Activated T-cell treated with anti-CD3 and anti-CD28 coated beads, Interleukin-2, amount 50 U/mL, for 24 hours (primary cell): ENCODE measurements around the gene TOMT.

Experiments used
- DNase-seq: peaks from one replicate; pipeline ENCODE4 v3.0.0-alpha.2; 2020
- H3K27ac Mint-ChIP-seq: 2 replicates; pipeline ENCODE4 v1.8.0; 2020; ENCODE audit warnings: mild to moderate bottlenecking, mixed read lengths
- H3K27me3 Mint-ChIP-seq: 2 replicates; pipeline ENCODE4 v1.8.0; 2020; ENCODE audit warnings: mixed read lengths
- H3K36me3 Mint-ChIP-seq: 2 replicates; pipeline ENCODE4 v1.8.0; 2020; ENCODE audit warnings: low read depth, mixed read lengths
- H3K4me1 Mint-ChIP-seq: 2 replicates; pipeline ENCODE4 v1.8.0; 2020; ENCODE audit warnings: low read depth, mixed read lengths
- H3K4me3 Mint-ChIP-seq: 2 replicates; pipeline ENCODE4 v1.8.0; 2020; ENCODE audit warnings: mild to moderate bottlenecking, moderate library complexity, mixed read lengths
- H3K9me3 Mint-ChIP-seq: 2 replicates; pipeline ENCODE4 v1.8.0; 2020; ENCODE audit warnings: mixed read lengths

The TOMT gene

GRCh38 chr11:72080326-72081183 is 25.2 kb upstream of the TOMT start, which contains the start of the genes LRRC51 and NUMA1:
TSS of gene LRRC51 (plus strand) at chr11:72080850. CDS start at chr11:72089084, 8,234 bp downstream.
TSS of gene NUMA1 (minus strand) at chr11:72080542. CDS start at chr11:72035943, 44,599 bp downstream.
- Mint-ChIP-seq H3K27me3 (no peaks in the 10 kb centered on the region), H3K27ac (peak within 1 kb of the TSS; percentile 99), H3K4me3 (peak within 1 kb of the TSS; percentile 96), H3K36me3 (peaks cover 26% of the 10 kb centered on the region), H3K9me3 (no peaks in the 10 kb centered on the region), H3K4me1 (peaks cover 44% of the 10 kb centered on the region)
- peak; percentile 98 for DNase-seq

DNA sequence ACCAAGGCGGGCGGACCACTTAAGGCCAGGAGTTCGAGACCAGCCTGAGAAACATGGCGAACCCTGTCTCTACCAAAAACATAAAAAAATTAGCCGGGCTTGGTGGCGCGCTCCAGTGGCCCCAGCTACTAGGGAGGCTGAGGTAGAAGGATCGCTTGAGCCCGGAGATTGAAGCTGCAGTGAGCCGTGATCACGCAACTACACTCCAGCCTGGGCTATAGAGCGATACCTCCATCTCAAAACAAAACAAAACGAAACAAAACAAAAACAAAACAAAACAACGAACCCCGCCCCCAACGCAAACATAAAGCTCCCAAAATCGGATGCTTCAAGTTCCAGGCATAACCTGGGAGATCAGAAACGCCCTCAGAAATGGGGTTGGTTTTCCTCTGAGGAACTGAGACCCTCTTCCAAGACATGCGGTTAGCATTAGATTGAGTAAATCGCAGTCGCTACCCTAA is 24.5 kb upstream of the TOMT start:
- H3K27ac Mint-ChIP-seq: peak overlapping the region; percentile 99
- H3K36me3 Mint-ChIP-seq: peaks cover 23% of the 10 kb centered on the region
- DNase-seq: no peak
- H3K4me3 Mint-ChIP-seq: peak overlapping the region; percentile 96
- H3K9me3 Mint-ChIP-seq: no peaks in the 10 kb centered on the region
- peaks cover 47% of the 10 kb centered on the region for H3K4me1 Mint-ChIP-seq
- no peaks in the 10 kb centered on the region for H3K27me3 Mint-ChIP-seq

- peaks cover 20% of the 10 kb centered on the region for H3K36me3 Mint-ChIP-seq
- no peaks in the 10 kb centered on the region for H3K9me3 Mint-ChIP-seq
- DNase-seq: no peak
- peaks cover 46% of the 10 kb centered on the region for H3K4me1 Mint-ChIP-seq
- peak overlapping the region; percentile 96 for H3K4me3 Mint-ChIP-seq
- H3K27me3 Mint-ChIP-seq: no peaks in the 10 kb centered on the region
- peak overlapping the region; percentile 99 for H3K27ac Mint-ChIP-seq
These were observed 23.8 kb upstream of the TOMT start for GRCh38 chr11:72081821-72082453.

GRCh38 chr11:72083414-72083813 is 22.3 kb upstream of the TOMT start:
- H3K4me3 Mint-ChIP-seq: no peak overlapping the region
- no peak for DNase-seq
- peak overlapping the region; percentile 2 for H3K27ac Mint-ChIP-seq
- H3K27me3 Mint-ChIP-seq: no peaks in the 10 kb centered on the region
- H3K36me3 Mint-ChIP-seq: peaks cover 19% of the 10 kb centered on the region
- peaks cover 38% of the 10 kb centered on the region for H3K4me1 Mint-ChIP-seq
- no peaks in the 10 kb centered on the region for H3K9me3 Mint-ChIP-seq

DNA sequence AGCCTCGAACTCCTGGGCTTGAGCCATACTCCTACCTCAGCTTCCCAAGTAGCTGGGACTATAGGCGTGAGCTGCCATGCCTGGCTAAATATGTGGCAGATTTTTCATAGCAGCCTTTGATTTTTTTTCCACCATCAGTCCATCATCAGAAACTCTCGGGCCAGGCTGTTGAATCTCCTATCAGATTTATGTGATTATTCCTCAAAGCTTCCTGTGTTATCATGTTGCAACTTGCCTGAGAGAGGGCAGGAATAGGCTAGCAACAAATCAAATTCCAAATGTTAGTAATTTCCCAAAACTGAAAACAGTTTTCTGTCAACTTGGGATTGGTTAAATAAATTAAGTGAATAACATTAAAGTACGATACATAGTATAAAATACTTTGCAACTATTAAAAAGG is 21.6 kb upstream of the TOMT start:
- H3K27ac Mint-ChIP-seq: no peak overlapping the region
- peaks cover 20% of the 10 kb centered on the region for H3K36me3 Mint-ChIP-seq
- no peaks in the 10 kb centered on the region for H3K9me3 Mint-ChIP-seq
- H3K4me3 Mint-ChIP-seq: no peak overlapping the region
- no peak for DNase-seq
- H3K27me3 Mint-ChIP-seq: no peaks in the 10 kb centered on the region
- peaks cover 34% of the 10 kb centered on the region for H3K4me1 Mint-ChIP-seq

GRCh38 chr11:72084965-72085364 is 20.8 kb upstream of the TOMT start:
- Mint-ChIP-seq H3K4me1 (peaks cover 29% of the 10 kb centered on the region), H3K4me3 (no peak overlapping the region), H3K27ac (no peak overlapping the region), H3K36me3 (peaks cover 23% of the 10 kb centered on the region), H3K27me3 (no peaks in the 10 kb centered on the region), H3K9me3 (no peaks in the 10 kb centered on the region)
- DNase-seq: no peak

DNA sequence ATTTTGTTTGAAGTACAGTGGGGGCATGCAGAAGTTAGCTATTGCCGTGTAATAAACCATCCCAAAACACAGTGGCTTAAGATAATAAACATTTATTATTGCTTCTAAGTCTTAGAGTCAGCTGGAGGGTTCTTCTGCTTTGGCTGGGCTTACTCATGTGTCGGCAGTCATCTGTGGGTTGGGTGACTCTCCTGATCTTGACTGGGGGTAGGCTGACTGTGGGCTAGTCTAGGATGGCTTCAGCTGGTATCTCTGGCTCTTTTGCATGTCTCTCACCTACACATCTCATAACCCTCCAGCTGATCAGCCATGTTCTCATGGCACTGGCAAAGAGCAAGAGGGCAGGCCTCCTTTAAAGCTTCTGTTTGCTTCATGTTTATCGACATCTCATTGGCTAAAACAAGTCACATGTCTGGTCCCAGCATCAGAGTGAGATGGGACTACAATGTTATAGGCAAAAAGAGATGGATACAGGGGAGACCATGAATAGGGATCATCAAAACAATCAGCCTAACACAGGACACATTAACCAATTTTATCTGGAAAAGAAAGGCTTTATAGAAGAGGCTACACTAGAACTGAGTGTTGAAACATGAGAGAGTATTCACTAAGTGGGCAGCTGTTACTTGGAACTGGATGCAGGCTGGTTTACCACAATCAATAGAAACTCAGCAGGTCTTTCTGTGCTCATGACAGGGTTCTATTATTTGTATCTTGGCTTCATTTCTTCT is 19.9 kb upstream of the TOMT start:
- H3K36me3 Mint-ChIP-seq: peaks cover 22% of the 10 kb centered on the region
- no peak for DNase-seq
- no peaks in the 10 kb centered on the region for H3K27me3 Mint-ChIP-seq
- peaks cover 27% of the 10 kb centered on the region for H3K4me1 Mint-ChIP-seq
- H3K9me3 Mint-ChIP-seq: no peaks in the 10 kb centered on the region
- H3K27ac Mint-ChIP-seq: peak overlapping the region; percentile 8
- no peak overlapping the region for H3K4me3 Mint-ChIP-seq

DNA sequence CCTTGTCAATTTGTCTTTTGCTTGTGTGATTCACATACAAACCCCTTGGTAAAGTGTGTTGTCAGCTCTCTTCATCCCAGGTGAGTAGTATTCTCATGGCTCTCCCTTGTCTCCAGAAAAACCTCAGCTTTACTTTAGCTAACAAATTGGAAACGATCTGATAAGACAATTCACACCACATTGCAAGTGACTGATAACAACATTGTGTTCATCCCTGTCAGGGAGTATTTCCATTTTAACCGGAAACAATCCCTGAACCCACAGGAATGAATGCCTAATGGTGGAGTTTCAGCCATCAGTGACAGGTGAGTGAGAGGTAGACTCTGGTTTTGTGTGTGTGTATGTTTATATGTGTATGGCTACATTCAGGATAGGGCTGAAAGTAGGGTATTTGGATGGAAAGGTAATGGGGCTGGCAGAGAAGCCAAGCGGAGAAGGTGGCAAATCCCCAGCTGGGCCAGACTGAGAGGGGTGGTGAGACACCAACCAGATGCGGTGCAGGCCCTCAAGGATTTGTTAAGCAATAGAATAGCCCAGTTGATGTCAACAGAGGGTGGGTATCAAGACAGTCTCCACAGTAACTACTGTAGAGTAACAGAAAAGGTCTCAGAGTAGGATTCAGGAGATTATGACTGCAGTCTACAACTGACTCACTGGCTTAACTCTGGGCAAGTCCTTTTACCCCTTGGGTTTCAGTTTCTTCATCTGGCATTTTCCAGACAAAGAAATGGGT is 17.5 kb upstream of the TOMT start:
- Mint-ChIP-seq H3K4me3 (no peak overlapping the region), H3K9me3 (no peaks in the 10 kb centered on the region), H3K27me3 (no peaks in the 10 kb centered on the region), H3K36me3 (peaks cover 24% of the 10 kb centered on the region), H3K4me1 (peaks cover 20% of the 10 kb centered on the region), H3K27ac (peak overlapping the region; percentile 19)
- DNase-seq: no peak

DNA sequence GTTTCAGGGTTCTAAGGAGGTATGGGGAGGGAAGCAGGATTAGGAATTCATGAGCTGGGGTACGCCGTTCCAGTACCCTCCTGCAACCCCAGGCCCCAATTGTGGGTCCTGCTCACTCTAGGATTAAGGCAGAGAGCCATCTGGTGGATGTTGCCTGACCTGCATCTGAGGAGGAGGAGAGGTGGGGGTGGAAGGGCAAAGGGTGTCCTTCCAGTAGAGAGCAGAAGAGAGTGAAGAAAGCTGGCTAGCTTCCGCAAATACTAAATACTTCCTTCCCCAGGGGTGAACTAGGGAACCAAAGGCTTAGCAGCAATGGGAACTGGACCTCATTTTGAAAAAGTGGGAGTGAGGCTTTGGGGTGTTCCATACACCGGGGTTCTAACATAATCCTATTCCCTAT is 14.4 kb upstream of the TOMT start:
- Mint-ChIP-seq H3K36me3 (peaks cover 44% of the 10 kb centered on the region), H3K27ac (peak overlapping the region; percentile 53), H3K4me1 (peaks cover 16% of the 10 kb centered on the region), H3K9me3 (no peaks in the 10 kb centered on the region), H3K4me3 (no peak overlapping the region), H3K27me3 (no peaks in the 10 kb centered on the region)
- DNase-seq: peak; percentile 73

DNA sequence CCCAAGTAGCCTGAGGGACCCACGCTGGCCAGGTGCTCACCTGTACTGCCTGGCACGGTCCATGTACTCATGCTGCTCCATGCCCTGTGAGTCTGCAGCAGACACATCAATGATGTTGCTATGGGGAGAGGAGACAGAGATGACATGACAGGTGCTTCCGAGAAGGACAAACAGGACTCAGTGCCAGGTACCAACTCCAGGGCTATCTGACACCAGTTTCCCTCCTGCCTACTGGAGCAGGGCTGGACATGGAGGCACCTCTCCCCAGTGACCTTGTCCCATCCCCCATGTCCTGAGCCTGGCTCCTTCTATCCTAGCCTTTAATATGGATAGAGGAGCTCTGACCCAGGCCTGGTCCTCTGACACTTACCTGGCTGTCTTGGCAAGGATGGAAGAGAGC is 7.0 kb upstream of the TOMT start:
- Mint-ChIP-seq H3K4me1 (peaks cover 31% of the 10 kb centered on the region), H3K9me3 (no peaks in the 10 kb centered on the region), H3K36me3 (peaks cover 87% of the 10 kb centered on the region), H3K27ac (peak overlapping the region; percentile 34), H3K27me3 (no peaks in the 10 kb centered on the region), H3K4me3 (no peak overlapping the region)
- no peak for DNase-seq

DNA sequence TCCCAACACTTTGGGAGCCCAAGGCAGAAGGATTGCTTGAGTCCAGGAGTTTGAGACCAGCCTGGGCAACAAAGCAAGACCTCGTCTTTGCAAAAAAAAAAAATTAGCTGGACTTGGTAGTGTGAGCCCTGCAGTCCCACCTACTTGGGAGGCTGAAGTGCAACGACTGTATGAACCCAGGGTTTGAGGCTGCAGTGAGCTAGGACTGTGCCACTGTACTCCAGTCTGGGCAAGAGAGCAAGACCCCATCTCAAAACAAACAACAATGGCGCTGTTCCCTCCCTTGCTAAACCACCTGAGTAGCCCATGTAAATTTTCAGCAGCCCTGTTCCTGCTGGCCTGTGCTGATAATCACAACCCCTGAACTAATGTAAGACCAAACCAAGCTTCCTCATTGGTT is 5.7 kb upstream of the TOMT start:
- peaks cover 78% of the 10 kb centered on the region for H3K36me3 Mint-ChIP-seq
- H3K9me3 Mint-ChIP-seq: no peaks in the 10 kb centered on the region
- peak overlapping the region; percentile 96 for H3K27ac Mint-ChIP-seq
- H3K4me3 Mint-ChIP-seq: no peak overlapping the region
- H3K27me3 Mint-ChIP-seq: no peaks in the 10 kb centered on the region
- DNase-seq: no peak
- H3K4me1 Mint-ChIP-seq: peaks cover 37% of the 10 kb centered on the region

DNA sequence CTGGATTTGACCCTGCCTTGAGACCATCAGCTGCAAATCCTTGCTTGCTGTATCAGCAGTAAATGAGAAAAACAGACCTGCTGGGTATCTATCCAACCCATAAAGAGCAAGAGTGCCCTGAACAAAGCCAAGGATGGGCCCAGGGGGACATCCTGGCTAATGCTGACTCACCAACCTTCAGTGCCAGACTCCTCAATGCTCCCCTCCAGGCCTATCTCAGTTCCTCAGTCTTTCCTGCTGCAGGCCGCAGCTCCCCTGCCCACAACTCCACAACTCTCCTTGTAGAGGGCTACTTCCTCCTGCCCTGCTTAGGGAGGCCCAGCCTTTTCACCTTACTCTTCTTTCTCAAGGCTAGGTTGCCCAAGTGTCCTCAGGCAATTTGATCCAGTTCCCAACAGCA is 5.3 kb upstream of the TOMT start:
- Mint-ChIP-seq H3K4me3 (no peak overlapping the region), H3K36me3 (peaks cover 74% of the 10 kb centered on the region)
- DNase-seq: no peak

GRCh38 chr11:72102162-72102561 is 3.6 kb upstream of the TOMT start:
- DNase-seq: no peak
- Mint-ChIP-seq H3K9me3 (no peaks in the 10 kb centered on the region), H3K27me3 (no peaks in the 10 kb centered on the region), H3K36me3 (peaks cover 66% of the 10 kb centered on the region), H3K4me1 (peaks cover 37% of the 10 kb centered on the region), H3K27ac (peak overlapping the region; percentile 96), H3K4me3 (peak overlapping the region; percentile 95)

More for the DNA sequence above, 5.3 kb upstream of the TOMT start:
- H3K9me3 Mint-ChIP-seq: no peaks in the 10 kb centered on the region
- H3K4me1 Mint-ChIP-seq: peaks cover 37% of the 10 kb centered on the region
- H3K27me3 Mint-ChIP-seq: no peaks in the 10 kb centered on the region
- peak overlapping the region; percentile 96 for H3K27ac Mint-ChIP-seq

DNA sequence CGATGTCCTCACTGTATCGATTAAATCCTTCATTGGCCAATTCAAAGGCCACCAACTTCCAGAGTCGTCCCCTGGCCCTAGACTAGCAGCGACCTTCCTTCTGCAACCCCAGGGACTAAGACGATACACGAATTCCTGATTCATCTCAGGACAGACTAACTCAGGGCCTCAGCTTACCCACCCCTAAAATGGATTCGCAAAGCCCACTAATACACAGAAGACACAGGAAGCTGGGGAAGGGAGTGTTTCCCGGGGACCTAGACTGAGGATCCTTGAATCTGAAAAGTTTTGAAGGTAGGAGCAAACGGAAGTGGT is 3.1 kb upstream of the TOMT start:
- H3K9me3 Mint-ChIP-seq: no peaks in the 10 kb centered on the region
- no peak for DNase-seq
- H3K4me3 Mint-ChIP-seq: peak overlapping the region; percentile 95
- H3K27me3 Mint-ChIP-seq: no peaks in the 10 kb centered on the region
- H3K27ac Mint-ChIP-seq: peak overlapping the region; percentile 96
- H3K36me3 Mint-ChIP-seq: peaks cover 66% of the 10 kb centered on the region
- peaks cover 37% of the 10 kb centered on the region for H3K4me1 Mint-ChIP-seq
